Forelimb muscle (tissue), 1 donor: Measurements from ENCODE around the gene CASZ1. TPM values are rescaled to one million over a fixed set of nuclear protein-coding genes. Genes with fewer than 3 reads are reported as not detected.

Source experiments
- DNase-seq: peaks from one replicate; pipeline ENCODE4 v3.0.0-alpha.2; 2013; ENCODE audit warnings: low read depth
- polyA plus RNA-seq: library from polyadenylated mRNA; unstranded; fragments of 120-200 nt; gene quantifications from one replicate; pipeline ENCODE4 v1.2.1, GENCODE V29; 2013; ENCODE audit not compliant: insufficient read length

Gene CASZ1
- polyA plus RNA-seq, 1 donor: 59.0 TPM

DNA sequence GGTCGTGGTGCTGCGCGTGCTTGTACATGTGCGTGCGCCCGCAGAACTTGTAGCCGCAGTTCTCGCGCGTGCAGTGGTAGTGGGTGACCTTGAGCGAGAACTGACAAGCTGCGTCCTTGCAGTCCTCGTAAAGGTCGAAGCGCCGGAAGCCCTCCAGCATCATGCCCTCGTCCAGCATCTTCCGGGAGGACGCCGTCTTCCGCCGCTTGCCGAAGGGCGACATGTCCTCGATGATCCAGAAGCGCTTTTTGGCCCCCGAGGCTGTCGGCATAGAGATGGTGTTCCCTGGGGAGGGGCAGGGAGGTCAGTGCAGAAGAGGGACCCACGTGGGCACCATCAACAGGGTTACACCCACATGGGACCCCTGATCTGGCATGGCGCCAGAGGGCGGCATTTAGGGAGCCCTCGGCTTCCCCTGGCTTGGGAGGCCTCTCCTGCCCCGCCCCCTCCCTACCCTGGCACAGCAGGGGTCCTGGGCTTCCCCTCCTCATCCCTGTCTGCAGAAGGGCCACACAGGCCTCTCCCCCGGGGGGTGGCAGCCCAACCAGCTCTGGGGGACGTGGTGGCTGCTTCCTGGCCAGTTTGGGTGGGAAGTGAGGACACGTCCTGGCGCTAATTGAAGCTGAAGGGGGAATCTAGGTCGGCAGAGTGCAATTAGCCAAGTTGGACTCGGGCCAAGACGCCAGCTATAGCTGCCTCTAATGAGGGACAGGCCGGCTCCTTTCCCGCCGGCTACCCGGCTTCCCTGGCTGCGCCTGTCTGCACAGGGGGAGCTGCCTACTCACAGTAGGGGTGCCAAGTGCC, 156.5 kb downstream of the CASZ1 start:
- DNase-seq: no peak

DNA sequence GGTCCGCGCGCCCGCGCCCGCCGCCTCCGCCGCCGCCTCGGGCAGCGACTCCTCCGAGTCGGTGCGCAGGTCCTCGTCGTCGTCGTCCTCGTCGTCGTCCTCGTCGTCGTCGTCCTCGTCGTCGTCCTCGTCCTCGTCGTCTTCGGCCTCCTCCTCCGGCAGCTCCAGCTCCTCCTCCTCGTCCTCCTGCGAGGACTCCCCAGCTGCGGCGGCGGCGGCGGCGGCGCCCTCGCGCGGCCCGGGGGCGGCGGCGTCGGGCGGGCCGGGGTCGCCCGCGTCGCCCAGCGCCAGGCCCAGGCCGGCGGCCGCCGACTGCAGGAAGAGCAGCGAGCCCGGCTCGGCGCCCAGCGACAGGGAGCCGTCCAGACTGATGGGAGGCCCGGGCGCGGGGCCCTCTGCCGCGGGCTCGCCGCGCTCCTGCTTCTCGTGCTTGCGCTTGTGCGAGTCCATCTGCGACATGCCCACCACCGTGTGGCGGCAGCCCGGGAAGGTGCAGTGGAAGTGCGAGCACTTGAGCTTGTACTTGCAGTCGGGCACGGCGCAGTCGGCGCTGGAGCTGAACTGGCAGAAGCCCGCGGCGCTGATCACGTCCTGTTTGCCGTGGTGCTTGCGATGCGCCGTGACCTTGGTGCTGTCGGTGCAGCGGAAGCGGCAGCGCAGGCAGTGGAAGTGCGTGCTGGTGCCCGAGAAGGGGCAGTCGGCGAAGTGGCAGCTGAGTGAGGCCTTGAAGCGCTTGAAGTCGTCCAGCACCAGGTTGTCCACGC, 157.3 kb downstream of the CASZ1 start:
- DNase-seq: no peak

DNA sequence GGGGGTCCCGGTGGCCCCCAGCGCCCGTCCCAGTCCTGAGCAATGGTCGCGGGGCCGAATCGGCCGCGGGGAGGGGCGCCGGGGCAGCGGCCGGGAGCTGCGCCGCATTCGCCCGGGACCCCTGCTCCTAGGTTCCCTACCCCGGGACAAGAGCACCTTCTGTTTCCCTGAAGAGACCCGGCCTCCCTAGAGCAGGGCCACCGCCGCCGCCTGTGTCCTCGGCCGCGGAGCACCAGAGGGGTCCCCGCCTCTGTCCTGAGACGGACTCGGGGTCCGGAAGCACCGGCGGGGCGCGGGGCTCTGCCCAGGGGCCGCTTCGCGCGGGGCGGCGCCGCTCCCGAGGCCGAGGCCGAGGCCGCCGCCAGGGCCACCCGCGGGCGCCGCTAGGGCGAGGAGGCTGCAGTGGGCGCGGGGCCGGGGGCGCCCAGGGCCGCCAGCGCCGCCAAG, 157.9 kb downstream of the CASZ1 start:
- no peak for DNase-seq

DNA sequence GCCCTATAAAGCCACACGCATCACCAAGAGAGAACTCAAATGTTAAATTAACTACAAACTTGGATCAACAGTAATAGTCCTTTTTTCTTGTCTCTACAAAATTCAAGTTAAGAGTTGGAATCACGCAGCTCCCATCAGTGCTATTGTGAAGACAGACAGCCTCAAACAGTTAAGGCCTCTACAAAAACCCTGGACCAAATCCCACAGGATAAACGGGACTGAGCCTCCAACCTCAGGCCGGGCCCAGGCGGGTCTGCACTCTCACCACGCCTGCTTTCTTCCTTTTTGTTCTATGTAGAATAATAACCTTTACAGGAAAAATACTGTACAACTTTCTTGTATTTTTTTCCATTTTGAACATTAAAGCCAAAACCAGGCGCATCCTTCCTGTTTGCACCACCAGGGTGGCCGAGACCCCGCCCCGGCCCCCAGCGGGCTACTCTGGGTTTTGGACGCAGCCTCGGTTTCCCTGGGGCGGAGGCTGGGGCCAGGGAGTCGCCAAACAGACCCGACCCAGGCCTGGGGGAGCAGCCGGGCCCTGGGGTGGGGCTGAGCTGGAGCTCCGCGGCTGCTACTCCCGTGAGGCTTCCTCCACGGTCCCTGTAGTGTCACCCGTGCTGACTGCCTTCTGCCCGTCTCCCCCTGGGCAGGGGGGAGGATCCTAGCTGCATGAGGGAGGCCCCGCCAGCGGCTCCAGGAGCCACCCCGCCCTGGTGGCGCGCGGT, 158.4 kb downstream of the CASZ1 start:
- DNase-seq: no peak

DNA sequence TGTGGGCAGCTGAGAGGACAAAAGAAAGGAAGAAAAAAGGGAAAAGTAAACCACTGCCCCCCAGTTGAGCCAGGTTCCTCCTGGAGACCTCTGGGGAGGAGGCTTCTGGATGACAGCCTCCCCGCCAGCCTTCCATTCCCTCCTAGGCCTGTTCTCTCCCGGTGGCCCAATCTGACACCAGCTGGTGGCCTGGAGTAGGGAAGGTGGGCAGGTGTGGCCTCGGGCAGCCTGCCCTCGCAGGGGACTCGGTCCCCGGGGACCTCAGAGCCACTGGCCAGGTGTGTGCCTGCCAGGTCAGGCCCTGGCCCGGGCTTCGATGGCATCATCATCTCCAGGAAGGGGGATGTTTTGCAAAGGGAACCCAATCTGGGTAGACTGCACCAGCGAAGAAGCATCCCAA, 159.0 kb downstream of the CASZ1 start:
- no peak for DNase-seq

DNA sequence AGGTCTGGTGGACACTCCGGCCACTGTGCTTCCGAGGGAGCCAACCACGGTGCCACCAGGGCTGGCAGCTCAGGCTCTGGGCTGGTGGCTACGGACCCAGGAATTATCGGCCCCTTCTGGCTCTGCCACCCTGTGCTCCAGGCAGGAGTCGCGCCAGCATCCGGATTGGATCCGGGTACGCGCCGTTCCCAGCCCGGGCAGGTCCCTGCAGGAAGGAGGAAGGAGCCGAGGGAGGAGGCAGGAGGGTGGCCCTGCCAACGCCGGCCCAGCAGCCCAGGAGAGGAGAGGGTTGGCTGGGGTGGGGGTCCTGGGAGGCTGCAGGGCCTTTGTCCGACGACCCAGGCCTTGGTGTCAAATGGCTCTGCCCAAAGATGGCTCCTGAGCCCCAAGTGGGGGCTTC, 160.5 kb downstream of the CASZ1 start:
- DNase-seq: no peak

DNA sequence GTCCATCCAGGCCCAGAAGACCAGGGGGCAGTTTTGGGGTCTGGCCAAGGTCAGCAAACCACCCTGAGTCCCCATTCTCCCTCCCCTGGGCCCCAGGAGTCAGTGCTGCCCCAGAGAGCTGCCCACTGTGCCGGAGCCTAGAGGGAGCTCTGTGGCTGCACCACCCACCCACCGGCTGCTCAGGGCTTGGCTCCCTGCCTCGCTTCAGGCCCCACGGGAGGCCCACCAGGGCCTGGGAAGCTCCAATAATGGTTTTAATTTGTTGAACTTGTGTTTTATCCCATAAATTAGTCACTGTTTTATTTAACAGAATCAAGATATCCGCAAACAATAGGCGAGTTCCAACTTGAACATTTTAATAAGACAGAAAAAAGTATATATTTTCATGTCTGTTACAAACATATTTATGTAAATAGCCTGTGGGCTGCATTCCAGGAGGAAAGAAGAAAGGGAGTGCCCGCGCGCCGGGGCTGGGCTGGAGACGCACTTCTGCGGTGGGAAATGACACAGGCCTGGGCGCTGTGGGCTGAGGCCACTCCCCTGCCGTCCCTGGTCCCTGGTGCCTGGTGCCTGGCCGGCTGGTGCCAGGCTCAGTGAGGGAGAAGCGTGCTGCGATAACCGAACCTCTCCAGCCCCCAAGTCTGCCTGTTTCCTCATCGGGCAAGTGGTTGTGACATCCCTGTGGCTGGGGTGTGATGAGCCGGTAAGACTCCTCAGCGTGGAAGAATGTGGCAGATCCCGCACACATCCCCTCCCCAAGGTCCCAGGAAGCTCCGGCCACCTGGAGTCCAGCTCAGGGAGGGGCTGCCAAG, 161.2 kb downstream of the CASZ1 start:
- DNase-seq: no peak

DNA sequence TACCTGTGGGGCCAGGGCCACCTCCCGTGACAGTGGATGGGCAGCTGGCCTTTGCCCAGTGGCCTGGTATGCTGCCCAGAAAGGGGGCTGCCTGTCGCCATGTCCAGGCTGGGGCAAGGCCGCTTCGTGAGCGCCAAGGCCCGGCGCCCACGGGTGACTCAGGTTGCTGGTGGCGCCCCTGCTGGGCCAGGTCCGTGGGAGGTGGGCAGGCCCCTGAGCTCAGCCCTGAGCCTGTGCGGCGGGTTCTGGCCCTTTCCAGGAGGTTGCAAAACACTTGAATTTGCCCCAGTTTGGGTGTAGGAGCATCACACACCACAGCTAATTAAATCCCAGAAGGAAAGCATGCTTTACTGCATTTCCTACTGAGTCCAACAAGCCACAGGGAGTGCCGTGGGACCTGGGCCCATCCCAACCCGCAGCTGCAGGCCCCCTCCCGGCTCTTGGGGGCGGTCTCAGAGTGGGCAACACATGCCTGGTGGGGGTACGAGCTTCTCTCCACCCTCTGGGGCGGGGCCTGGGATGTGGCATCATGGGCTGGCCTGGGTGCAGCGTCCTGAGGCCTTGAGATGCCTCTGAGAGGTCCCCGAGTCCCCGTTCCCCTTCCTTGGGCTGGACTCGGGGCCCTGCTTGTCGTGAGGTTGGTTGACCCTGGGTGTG, 161.9 kb downstream of the CASZ1 start:
- DNase-seq: no peak

DNA sequence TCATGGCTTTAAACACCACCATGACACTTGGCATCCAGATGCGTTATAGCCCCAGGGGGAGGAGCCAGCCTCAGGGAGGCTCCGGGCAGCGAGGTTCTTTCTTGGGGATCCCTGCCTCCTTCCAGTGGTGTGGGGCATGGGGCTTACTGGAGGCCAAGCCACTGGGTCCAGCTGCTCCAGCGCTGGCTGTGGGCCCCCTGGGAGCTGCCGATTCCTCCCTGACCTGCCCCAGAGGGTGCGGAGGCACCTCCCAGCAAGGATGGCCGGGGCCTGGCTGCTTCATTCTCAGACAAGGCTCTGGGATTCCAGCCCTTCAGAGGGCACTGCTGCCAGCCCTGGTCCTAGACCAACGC, 162.4 kb downstream of the CASZ1 start:
- no peak for DNase-seq

DNA sequence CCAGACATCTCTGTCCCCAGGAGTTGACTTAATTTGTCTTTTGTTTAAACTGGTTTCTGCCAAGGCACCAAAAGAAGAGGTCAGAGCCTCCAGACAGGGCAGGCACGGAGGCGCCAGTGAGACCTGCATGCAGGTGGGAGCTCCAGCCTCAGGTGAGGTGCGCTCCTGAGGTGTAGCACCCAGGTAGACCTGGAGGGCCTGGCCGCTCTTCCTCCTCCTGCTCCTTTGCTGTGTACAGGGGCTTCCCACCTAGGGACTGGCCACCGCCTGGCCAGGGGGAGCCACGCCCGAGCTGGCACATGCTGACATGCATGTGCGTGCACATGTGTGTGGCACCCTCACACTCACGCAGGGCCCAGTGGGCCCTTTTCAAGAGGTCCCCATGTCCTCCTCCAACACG, 163.0 kb downstream of the CASZ1 start:
- no peak for DNase-seq

DNA sequence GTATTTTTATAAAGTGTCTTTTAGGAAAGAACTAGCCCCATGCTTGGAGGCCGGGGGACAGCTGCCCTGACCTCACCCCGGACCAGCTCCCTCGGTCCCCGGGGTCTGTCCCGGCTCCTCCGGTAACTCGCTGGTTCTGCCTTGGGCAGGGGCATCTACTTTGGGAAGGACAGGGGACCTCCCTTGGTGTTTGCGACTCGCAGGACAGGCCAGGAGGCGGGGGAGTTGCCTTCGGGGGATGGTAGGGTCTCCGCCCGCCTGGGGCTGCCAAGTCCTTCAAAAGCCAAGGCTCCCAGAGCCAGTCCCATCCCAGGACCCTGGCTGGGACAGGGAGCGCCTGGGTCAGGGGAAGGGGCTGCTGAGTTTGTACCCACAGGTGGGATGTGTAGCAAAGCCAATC, 163.8 kb downstream of the CASZ1 start:
- no peak for DNase-seq

DNA sequence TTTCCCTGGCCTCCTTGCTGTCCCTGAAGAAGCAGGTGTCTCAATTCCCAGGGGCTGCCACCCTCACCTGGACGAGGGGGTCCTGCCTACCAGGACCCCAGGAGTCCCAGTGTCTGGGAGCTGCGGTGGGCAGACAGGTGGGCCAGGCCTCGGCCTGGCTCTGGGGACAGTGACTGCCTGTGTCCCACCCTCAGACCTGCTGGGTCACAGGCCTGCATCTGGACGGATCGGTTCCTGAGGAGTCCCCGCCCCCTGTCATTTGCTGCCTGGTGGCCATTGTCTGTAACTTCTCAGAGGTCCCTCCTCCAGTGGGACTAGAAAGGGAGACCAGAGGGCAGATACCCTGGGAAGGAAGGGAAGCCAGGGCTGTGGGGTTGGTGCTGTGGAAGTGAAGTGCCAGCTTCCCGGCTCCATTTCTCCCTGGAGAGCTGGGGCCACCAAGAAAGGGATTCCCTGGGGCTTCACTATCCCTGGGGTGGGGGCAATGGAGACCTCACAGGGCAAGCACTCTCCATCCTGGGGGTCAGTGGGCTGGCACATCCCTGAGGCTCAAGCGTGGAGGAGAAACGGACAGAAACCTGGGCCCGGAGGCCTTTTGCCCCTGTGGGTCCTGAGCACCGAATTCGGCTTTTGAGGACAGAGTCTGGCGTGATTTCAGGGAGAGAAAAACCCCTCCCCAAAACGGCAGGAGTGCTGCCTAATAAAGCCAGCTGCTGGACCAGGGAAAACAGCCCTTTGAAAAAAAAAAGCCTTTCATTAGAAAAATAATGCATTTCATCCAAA, 164.4 kb downstream of the CASZ1 start:
- DNase-seq: no peak

DNA sequence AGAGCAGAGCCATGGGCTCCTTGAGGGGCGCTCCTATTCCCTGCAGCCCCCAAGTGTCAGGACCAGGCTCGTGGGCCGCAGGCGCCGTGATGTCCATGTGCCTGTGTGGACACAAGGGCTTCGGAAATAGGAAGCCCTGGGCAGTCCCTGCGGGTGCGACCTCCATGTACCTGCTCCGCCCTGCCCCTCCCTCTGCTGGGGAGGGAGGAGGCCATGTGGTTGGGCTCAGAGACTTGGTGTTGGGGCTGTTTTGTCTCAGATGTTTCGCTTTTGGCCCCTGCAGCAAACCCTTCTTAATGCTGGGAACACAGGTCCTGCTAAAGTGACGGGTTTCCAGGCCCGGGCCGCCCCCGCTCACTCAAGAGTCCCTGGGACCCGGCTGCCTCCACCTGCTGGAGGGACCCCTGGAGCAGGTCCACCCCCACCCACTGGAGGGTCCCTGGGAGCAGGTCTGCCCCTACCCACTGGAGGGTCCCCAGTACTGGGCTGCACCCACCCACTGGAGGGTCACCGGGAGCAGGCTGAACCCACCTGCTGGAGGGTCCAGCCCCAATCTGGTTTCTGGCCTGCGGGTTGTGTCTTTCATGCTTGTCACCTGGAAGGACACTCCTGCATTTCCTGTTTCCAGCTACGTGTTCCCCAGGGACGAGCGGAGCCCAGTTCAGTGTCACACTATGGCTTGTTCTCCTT, 165.2 kb downstream of the CASZ1 start:
- no peak for DNase-seq

DNA sequence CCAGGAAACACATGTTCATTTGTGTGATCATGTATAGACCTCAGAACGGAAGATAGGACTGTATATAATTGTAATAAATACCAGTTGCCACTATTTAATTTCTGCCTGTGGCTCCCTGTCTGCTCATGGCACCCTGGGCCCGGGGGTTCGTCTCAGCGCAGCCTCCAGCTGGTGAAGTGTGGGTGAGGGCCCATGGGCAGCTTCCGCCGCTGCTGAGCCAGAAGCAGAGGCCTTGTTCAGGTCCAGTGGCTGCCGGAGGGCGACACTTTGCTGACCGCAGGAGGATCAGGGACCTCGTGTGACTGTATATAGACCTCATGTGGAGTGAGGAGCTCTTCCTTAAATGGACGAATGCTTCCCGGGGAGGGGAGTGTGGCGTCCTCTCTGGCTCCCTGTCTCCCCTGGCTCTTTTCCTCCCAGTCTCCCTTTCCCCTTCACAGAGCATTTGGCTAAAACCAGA, 165.8 kb downstream of the CASZ1 start:
- no peak for DNase-seq

DNA sequence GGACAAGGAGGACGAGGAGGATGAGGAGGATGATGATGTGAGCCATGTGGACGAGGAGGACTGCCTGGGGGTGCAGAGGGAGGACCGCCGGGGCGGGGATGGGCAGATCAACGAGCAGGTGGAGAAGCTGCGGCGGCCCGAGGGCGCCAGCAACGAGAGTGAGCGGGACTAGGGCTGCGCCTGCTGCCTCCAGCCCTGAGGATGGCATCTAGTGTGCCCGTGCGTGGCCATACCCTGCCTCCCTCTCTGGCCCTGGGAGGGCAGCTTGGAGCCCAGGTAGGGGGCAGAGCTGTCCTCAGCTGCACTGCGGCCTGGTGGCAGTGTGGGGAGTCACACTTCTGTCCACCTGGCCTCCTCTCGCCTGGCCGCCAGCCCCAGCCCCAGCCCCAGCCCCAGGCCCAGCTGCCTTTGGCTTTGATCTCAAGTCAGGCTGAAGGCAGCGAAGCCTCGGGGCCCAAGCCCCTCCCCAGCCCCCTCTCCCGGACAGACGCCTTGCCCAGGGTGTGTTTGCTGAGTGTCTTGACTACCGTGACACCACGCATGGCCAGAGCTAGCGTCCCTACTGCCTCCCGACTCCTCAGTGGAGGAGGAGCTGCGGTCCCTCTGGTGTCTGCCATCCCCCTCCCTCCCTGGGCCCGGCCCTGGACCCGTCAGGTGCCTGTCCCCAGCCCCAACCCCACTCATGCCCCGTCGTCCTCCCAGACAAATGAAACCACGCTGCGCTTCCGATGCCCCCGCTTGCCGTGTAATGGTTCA, 166.5 kb downstream of the CASZ1 start:
- no peak for DNase-seq

DNA sequence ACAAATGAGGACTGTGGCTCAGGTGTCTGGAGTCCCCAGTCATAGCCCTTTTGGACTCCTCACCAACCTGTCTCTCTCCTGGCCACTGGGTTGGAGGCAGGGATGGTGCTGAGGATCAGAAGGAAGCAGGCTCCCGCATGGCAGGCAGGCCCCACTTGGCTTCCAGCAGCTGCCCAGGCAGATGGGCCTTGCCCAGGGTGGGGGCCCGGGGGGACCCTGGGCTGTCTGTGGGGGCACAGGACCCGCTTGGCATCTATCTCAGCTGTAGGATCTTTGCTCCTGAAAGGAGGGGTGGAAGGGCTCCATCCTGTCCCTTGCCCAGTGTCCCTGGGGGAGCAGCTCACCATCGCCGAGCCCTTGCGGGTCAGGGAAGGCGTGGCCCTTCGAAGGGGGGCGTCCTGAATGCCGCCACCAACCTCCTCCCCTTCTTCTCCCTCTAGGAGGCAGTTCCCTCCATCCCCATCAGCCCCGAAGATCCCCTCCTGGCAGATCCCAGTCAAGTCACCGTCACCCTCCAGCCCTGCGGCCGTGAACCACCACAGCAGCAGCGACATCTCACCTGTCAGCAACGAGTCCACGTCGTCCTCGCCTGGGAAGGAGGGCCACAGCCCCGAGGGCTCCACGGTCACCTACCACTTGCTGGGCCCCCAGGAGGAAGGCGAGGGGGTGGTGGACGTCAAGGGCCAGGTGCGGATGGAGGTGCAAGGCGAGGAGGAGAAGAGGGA, 167.2 kb downstream of the CASZ1 start:
- DNase-seq: no peak

DNA sequence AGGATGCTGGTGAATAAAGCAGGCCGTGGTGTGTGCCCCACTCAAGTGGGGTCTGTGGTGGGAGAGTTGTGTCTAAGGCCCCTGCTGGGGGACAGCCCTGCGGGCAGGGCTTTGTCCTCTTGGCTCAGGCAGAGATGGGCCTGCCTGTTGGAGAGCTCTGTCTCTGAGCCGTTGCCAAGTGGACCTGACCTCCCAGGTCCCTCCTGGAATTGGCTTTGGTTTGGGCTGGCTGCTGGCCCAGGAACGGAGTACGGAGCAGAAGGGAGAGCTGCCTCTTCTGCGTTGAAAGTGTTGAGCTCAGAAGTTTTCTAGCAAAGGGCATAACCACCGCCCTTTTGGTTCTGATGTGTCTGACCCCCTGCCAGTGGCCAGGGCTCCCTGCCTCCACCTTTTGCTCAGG, 167.8 kb downstream of the CASZ1 start:
- no peak for DNase-seq

DNA sequence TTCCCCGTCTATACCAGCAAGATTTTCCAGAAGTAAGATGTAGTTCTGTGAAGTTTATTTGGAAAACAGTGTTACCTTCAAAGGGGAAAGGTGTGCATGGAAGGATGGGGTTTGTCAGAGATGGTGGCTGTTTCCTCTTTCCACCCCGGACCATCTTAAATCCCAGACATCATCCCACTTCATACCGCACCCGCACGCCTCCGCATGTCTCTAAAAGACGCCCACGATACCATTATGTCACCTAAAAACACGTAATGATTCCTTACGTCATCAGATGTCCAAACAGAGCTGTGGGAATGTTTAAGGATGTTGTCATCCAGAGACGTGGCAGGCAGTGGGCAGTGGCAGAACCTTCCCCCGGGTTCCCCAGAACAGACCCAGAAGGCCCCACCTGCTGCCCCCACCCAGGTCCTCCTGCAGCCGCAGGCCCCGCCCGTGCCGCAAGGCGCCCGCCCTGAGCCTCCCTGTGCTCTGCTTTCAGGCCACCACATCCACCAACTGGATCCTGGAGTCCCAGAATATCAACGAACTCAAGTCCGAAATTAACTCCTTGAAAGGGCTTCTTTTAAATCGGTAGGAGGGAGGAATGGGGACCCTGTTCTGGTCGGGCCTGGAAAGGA, 169.5 kb downstream of the CASZ1 start:
- DNase-seq: no peak
